ACC112 (cell line): ENCODE measurements around the gene REPIN1.

Experiments used
- H2AFZ ChIP-seq: fragments of 200-600 bp; sonication (generic); one replicate; pipeline ENCODE4 v1.6.0; 2017; ENCODE audit warnings: antibody characterized with exemption, low read length; ENCODE audit not compliant: unreplicated experiment
- H3K27ac ChIP-seq: fragments of 200-600 bp; sonication (generic); 2 replicates; pipeline ENCODE4 v1.5.1; 2014; ENCODE audit warnings: low read depth, mild to moderate bottlenecking, antibody characterized with exemption, low read length, moderate library complexity
- H3K27me3 ChIP-seq: fragments of 200-600 bp; sonication (generic); 2 replicates; pipeline ENCODE4 v1.6.1; 2014; ENCODE audit warnings: mild to moderate bottlenecking, antibody characterized with exemption, low read length, moderate library complexity, mixed read lengths; ENCODE audit not compliant: insufficient read depth
- H3K36me3 ChIP-seq: fragments of 200-600 bp; sonication (generic); 2 replicates; pipeline ENCODE4 v1.6.1; 2016; ENCODE audit warnings: mild to moderate bottlenecking, antibody characterized with exemption, low read length, moderate library complexity, mixed read lengths; ENCODE audit not compliant: insufficient read depth
- H3K4me1 ChIP-seq: fragments of 200-600 bp; sonication (generic); one replicate; pipeline ENCODE4 v1.6.1; 2016; ENCODE audit warnings: low read length, mixed read lengths; ENCODE audit not compliant: insufficient read depth, unreplicated experiment, control insufficient read depth
- H3K4me3 ChIP-seq: fragments of 200-600 bp; sonication (generic); 2 replicates; pipeline ENCODE4 v1.5.1; 2014; ENCODE audit warnings: mild to moderate bottlenecking, low read depth, low read length
- H3K79me2 ChIP-seq: fragments of 200-600 bp; sonication (generic); one replicate; pipeline ENCODE4 v1.6.0; 2016; ENCODE audit warnings: low read length; ENCODE audit not compliant: control insufficient read depth, unreplicated experiment, insufficient read depth

The REPIN1 gene

GRCh38 chr7:150327308-150327707 lies 41.3 kb upstream of the REPIN1 start:
- Histone ChIP-seq H3K36me3 (no peaks in the 10 kb centered on the region), H3K4me1 (no peaks in the 10 kb centered on the region), H3K27me3 (peaks cover 11% of the 10 kb centered on the region), H2AFZ (no peak overlapping the region), H3K79me2 (no peaks in the 10 kb centered on the region), H3K27ac (no peak overlapping the region), H3K4me3 (no peak overlapping the region)

- Histone ChIP-seq H3K36me3 (no peaks in the 10 kb centered on the region), H3K27ac (no peak overlapping the region), H3K4me1 (no peaks in the 10 kb centered on the region), H2AFZ (no peak overlapping the region), H3K27me3 (no peaks in the 10 kb centered on the region; the same call in 1 of the 2 replicates), H3K79me2 (no peaks in the 10 kb centered on the region), H3K4me3 (no peak overlapping the region)
Measured at GRCh38 chr7:150329331-150330120, 39.1 kb upstream of the REPIN1 start.

GRCh38 chr7:150330211-150330885 lies 38.3 kb upstream of the REPIN1 start:
- Histone ChIP-seq H3K27ac (no peak overlapping the region), H3K79me2 (no peaks in the 10 kb centered on the region), H2AFZ (no peak overlapping the region), H3K27me3 (no peaks in the 10 kb centered on the region; the same call in 1 of the 2 replicates), H3K36me3 (no peaks in the 10 kb centered on the region), H3K4me1 (no peaks in the 10 kb centered on the region), H3K4me3 (no peak overlapping the region)

GRCh38 chr7:150332852-150333635 lies 35.6 kb upstream of the REPIN1 start:
- no peak overlapping the region for H3K27ac ChIP-seq
- H2AFZ ChIP-seq = no peak overlapping the region
- H3K79me2 ChIP-seq = no peaks in the 10 kb centered on the region
- no peaks in the 10 kb centered on the region; the same call in 1 of the 2 replicates for H3K27me3 ChIP-seq
- H3K36me3 ChIP-seq = no peaks in the 10 kb centered on the region
- H3K4me3 ChIP-seq = no peak overlapping the region
- H3K4me1 ChIP-seq = no peaks in the 10 kb centered on the region

- H2AFZ ChIP-seq = no peak overlapping the region
- no peak overlapping the region for H3K4me3 ChIP-seq
- H3K4me1 ChIP-seq = no peaks in the 10 kb centered on the region
- no peaks in the 10 kb centered on the region for H3K36me3 ChIP-seq
- H3K79me2 ChIP-seq = no peaks in the 10 kb centered on the region
- H3K27ac ChIP-seq = no peak overlapping the region
- no peaks in the 10 kb centered on the region; the same call in 1 of the 2 replicates for H3K27me3 ChIP-seq
Measured at GRCh38 chr7:150333659-150334058, 35.0 kb upstream of the REPIN1 start.

GRCh38 chr7:150334108-150334507 lies 34.5 kb upstream of the REPIN1 start:
- Histone ChIP-seq H3K4me1 (no peaks in the 10 kb centered on the region), H2AFZ (no peak overlapping the region)

GRCh38 chr7:150335108-150335773 lies 33.4 kb upstream of the REPIN1 start:
- no peak overlapping the region for H2AFZ ChIP-seq
- H3K79me2 ChIP-seq = no peaks in the 10 kb centered on the region
- no peak overlapping the region for H3K27ac ChIP-seq
- H3K4me1 ChIP-seq = no peaks in the 10 kb centered on the region
- H3K36me3 ChIP-seq = no peaks in the 10 kb centered on the region
- peaks cover 15% of the 10 kb centered on the region for H3K27me3 ChIP-seq
- no peak overlapping the region for H3K4me3 ChIP-seq

More at GRCh38 chr7:150334108-150334507, 34.5 kb upstream of the REPIN1 start:
- H3K4me3 ChIP-seq = no peak overlapping the region
- peaks cover 4% of the 10 kb centered on the region for H3K27me3 ChIP-seq
- no peaks in the 10 kb centered on the region for H3K36me3 ChIP-seq
- H3K79me2 ChIP-seq = no peaks in the 10 kb centered on the region
- no peak overlapping the region for H3K27ac ChIP-seq

- H3K4me3 ChIP-seq = no peak overlapping the region
- no peak overlapping the region for H3K27ac ChIP-seq
- H3K79me2 ChIP-seq = no peaks in the 10 kb centered on the region
- H3K4me1 ChIP-seq = no peaks in the 10 kb centered on the region
- peaks cover 20% of the 10 kb centered on the region for H3K27me3 ChIP-seq
- H3K36me3 ChIP-seq = no peaks in the 10 kb centered on the region
- H2AFZ ChIP-seq = no peak overlapping the region
Measured at GRCh38 chr7:150335774-150336112, 32.9 kb upstream of the REPIN1 start.

GRCh38 chr7:150336746-150337145 lies 31.9 kb upstream of the REPIN1 start:
- Histone ChIP-seq H3K4me3 (no peak overlapping the region), H3K36me3 (no peaks in the 10 kb centered on the region), H2AFZ (no peak overlapping the region), H3K27ac (no peak overlapping the region), H3K27me3 (peaks cover 30% of the 10 kb centered on the region), H3K79me2 (no peaks in the 10 kb centered on the region), H3K4me1 (no peaks in the 10 kb centered on the region)

- no peaks in the 10 kb centered on the region for H3K4me1 ChIP-seq
- no peaks in the 10 kb centered on the region for H3K36me3 ChIP-seq
- H3K27ac ChIP-seq = no peak overlapping the region
- H3K79me2 ChIP-seq = no peaks in the 10 kb centered on the region
- peaks cover 34% of the 10 kb centered on the region for H3K27me3 ChIP-seq
- H3K4me3 ChIP-seq = no peak overlapping the region
- no peak overlapping the region for H2AFZ ChIP-seq
Measured at GRCh38 chr7:150337179-150337578, 31.4 kb upstream of the REPIN1 start.
